ENCODE data around the gene C1orf141. TPM values are rescaled to one million over a fixed set of nuclear protein-coding genes. Genes with fewer than 3 reads are reported as not detected.

C1orf141 gene
- total RNA-seq, 1 donor from 2014 or later: not detected

DNA sequence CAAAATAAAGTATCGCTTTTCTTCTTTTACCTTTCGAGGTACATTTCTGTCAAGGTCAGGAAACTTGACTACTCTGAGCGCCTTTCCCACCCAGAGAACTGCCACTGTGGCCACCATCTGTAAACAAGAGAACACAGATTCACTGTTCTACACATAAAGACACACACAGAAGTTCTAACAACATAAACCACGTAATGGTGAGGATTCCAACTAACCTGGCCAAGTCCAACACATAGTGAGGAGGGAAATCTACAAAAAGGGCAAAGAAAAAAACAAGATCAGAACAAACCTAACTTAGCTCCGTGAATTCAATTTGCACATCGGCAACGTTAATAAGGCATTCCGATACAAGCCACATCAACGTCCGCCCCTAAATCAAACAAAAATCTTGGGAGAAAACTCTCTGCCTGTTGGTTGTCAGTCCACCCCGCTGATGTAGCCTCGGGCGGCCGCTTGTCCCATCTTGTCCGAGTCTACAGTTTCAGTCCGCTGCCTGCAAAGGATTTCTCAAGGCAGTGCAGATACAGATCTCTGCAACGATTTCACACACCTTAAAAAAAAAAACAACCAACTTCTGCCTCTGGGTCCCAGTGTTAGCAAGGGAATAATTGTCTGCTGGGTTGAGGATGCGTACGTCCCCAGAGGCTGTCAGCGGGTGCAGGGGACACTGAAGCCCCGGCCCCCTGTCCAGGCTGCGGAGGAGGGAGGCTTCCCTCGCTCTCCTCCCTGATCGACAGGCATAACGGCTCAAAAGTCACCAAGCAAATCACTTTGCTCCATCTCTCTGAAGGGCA, 81.8 kb downstream of the C1orf141 start:
- peak; percentile 22 for DNase-seq
- H3K9me3 ChIP-seq (replicated peaks): no peaks in the 10 kb centered on the region
- H3K4me3 ChIP-seq: peak overlapping the region; percentile 84
- intact Hi-C loops (cut with micrococcal nuclease): no loop called here
- no peaks in the 10 kb centered on the region for H3K27me3 ChIP-seq (ENCODE audit: low read depth)
- peaks cover 42% of the 10 kb centered on the region for H3K4me1 ChIP-seq
- peak overlapping the region; percentile 98 for H3K27ac ChIP-seq (replicated peaks)
- TF ChIP-seq, protein P1, sequence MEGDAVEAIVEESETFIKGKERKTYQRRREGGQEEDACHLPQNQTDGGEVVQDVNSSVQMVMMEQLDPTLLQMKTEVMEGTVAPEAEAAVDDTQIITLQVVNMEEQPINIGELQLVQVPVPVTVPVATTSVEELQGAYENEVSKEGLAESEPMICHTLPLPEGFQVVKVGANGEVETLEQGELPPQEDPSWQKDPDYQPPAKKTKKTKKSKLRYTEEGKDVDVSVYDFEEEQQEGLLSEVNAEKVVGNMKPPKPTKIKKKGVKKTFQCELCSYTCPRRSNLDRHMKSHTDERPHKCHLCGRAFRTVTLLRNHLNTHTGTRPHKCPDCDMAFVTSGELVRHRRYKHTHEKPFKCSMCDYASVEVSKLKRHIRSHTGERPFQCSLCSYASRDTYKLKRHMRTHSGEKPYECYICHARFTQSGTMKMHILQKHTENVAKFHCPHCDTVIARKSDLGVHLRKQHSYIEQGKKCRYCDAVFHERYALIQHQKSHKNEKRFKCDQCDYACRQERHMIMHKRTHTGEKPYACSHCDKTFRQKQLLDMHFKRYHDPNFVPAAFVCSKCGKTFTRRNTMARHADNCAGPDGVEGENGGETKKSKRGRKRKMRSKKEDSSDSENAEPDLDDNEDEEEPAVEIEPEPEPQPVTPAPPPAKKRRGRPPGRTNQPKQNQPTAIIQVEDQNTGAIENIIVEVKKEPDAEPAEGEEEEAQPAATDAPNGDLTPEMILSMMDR (IDR thresholded peaks at IDR 0.05; ENCODE audit: borderline replicate concordance): no peak
- peaks cover 32% of the 10 kb centered on the region for H3K36me3 ChIP-seq

GRCh38 chr1:67051196-67051595, 83.6 kb downstream of the C1orf141 start:
- intact Hi-C loops (cut with micrococcal nuclease): no loop called here

GRCh38 chr1:67044631-67045270, 90.0 kb downstream of the C1orf141 start:
- no peak for DNase-seq
- no peak overlapping the region for H3K4me3 ChIP-seq
- H3K36me3 ChIP-seq: peaks cover 96% of the 10 kb centered on the region
- TF ChIP-seq, protein P1 (IDR thresholded peaks at IDR 0.05; ENCODE audit: borderline replicate concordance): no peak
- H3K27ac ChIP-seq (replicated peaks): no peak overlapping the region
- no peaks in the 10 kb centered on the region for H3K27me3 ChIP-seq (ENCODE audit: low read depth)
- intact Hi-C loops (cut with micrococcal nuclease): no loop called here
- H3K4me1 ChIP-seq: peaks cover 17% of the 10 kb centered on the region
- no peaks in the 10 kb centered on the region for H3K9me3 ChIP-seq (replicated peaks)

More at GRCh38 chr1:67051196-67051595, 83.6 kb downstream of the C1orf141 start:
- H3K27me3 ChIP-seq (ENCODE audit: low read depth): no peaks in the 10 kb centered on the region
- H3K4me3 ChIP-seq: no peak overlapping the region
- TF ChIP-seq, protein P1 (IDR thresholded peaks at IDR 0.05; ENCODE audit: borderline replicate concordance): no peak
- no peak for DNase-seq
- H3K36me3 ChIP-seq: peaks cover 49% of the 10 kb centered on the region
- H3K4me1 ChIP-seq: peaks cover 42% of the 10 kb centered on the region
- no peak overlapping the region for H3K27ac ChIP-seq (replicated peaks)
- H3K9me3 ChIP-seq (replicated peaks): no peaks in the 10 kb centered on the region

DNA sequence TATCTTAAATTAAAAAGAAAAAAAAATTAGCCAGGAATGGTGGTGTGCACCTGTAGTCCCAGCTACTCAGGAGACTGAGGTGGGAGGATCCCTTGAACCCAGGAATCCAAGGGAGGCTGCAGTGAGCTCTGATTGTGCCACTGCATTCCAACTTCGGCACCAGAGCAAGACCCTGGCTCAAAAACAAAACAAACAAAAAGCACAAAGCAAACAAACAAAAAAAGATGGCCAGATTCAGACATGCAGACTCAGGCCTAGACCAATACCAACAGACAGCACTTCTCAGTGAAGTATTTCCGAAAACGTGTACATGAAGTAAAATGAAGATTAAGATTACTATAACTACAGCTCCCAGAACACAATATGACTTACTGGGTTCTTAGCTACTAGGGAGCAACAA, 91.4 kb downstream of the C1orf141 start:
- H3K4me3 ChIP-seq: no peak overlapping the region
- H3K4me1 ChIP-seq: peaks cover 17% of the 10 kb centered on the region
- peaks cover 97% of the 10 kb centered on the region for H3K36me3 ChIP-seq
- H3K9me3 ChIP-seq (replicated peaks): no peaks in the 10 kb centered on the region
- TF ChIP-seq, protein P1 (IDR thresholded peaks at IDR 0.05; ENCODE audit: borderline replicate concordance): no peak
- DNase-seq: no peak
- intact Hi-C loops (cut with micrococcal nuclease): no loop called here
- no peaks in the 10 kb centered on the region for H3K27me3 ChIP-seq (ENCODE audit: low read depth)
- H3K27ac ChIP-seq (replicated peaks): no peak overlapping the region

Other genes starting within 250 kb of the C1orf141 start
- 17.9 TPM for gene DNAI4, start 210.1 kb downstream of the C1orf141 start, total RNA-seq
- gene MIER1, start 210.0 kb downstream of the C1orf141 start, total RNA-seq: 18.1 TPM
- 2.6 TPM for gene SLC35D1, start 80.8 kb downstream of the C1orf141 start, total RNA-seq
- not detected for gene IL23R, start 31.5 kb upstream of the C1orf141 start, total RNA-seq
- 0.33 TPM for gene IL12RB2, start 172.9 kb upstream of the C1orf141 start, total RNA-seq

All from left ventricle myocardium inferior (tissue), 1 donor.